Hepatocyte (in vitro differentiated cells): ENCODE data around the gene ATP5MC2.

Source experiments
- CTCF ChIP-seq: fragments of 200-600 bp; sonication (generic); IDR thresholded peaks from 2 replicates; pipeline ENCODE4 v1.5.1; 2016; ENCODE audit warnings: antibody characterized with exemption, mild to moderate bottlenecking; ENCODE audit not compliant: poor library complexity
- EZH2 ChIP-seq: fragments of 200-600 bp; sonication (generic); IDR thresholded peaks from 2 replicates; pipeline ENCODE4 v1.6.1; 2016; ENCODE audit warnings: antibody characterized with exemption, mild to moderate bottlenecking, borderline replicate concordance

- TF ChIP-seq CTCF: peak; percentile 93
- TF ChIP-seq EZH2: no peak
These were observed 25.8 kb upstream of the ATP5MC2 start for GRCh38 chr12:53701518-53702264.
